Measurements from ENCODE around the gene SLX4IP. TPM values are rescaled to one million over a fixed set of nuclear protein-coding genes. Genes with fewer than 3 reads are reported as not detected.

Gene SLX4IP
- total RNA-seq, 2 donors from 2014 or later: 3.2 to 4.9 TPM

DNA sequence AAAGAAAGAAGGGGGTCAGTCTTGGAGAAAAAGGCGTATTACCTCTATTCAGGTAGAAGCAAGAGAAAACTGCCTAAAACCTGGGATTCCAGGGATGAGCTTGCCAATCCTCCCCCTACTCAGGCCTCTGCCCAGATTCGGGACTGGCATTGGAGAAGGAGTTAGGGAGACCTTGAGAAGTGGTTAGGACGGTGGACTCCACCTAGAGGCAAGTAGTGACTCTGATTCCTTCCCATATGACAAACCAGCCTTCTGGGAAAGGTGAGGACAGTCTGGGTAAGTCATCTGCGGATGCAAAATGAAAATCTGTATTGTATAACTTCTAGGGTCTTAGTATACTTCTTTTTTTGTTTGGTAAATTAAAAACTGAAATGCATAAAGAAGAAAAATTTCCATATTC, 43.8 kb downstream of the SLX4IP start:
- no peak for DNase-seq (ENCODE audit: low spot score)
- no peaks in the 10 kb centered on the region for H3K27me3 Mint-ChIP-seq
- H3K9me3 Mint-ChIP-seq: no peaks in the 10 kb centered on the region
- H3K4me1 Mint-ChIP-seq (ENCODE audit: low read depth in 2 of 2): peaks cover 16 to 19% of the 10 kb centered on the region in 2 donors
- ATAC-seq: no peak
- H3K4me3 Mint-ChIP-seq: no peak overlapping the region
- H3K36me3 Mint-ChIP-seq: no peaks in the 10 kb centered on the region
- H3K27ac Mint-ChIP-seq: no peak overlapping the region

DNA sequence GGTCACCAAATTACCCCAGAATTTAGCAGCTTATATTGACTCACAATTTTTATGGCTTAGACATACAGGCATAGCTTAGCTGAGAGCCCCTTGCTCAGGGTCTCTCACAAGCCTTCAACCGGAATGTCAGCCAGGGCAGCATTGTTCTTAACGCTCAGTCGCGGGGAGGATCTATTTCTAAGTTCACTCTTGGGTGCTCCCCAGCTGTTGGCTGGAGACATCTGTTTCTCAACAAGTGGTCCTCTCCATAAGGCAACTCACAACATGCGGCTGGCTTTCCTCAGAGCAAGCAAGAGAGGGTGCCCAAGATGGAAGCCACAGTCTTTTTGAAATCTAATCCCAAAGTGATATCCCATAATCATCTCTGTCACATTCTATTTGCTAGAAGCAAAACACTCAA, 46.6 kb downstream of the SLX4IP start:
- H3K27ac Mint-ChIP-seq: no peak overlapping the region
- H3K36me3 Mint-ChIP-seq: no peaks in the 10 kb centered on the region
- no peak overlapping the region for H3K4me3 Mint-ChIP-seq
- DNase-seq (ENCODE audit: low spot score) (no peak), ATAC-seq (no peak)
- no peaks in the 10 kb centered on the region for H3K9me3 Mint-ChIP-seq
- no peaks in the 10 kb centered on the region for H3K27me3 Mint-ChIP-seq
- peaks cover 0 to 3% of the 10 kb centered on the region in 2 donors for H3K4me1 Mint-ChIP-seq (ENCODE audit: low read depth in 2 of 2)

DNA sequence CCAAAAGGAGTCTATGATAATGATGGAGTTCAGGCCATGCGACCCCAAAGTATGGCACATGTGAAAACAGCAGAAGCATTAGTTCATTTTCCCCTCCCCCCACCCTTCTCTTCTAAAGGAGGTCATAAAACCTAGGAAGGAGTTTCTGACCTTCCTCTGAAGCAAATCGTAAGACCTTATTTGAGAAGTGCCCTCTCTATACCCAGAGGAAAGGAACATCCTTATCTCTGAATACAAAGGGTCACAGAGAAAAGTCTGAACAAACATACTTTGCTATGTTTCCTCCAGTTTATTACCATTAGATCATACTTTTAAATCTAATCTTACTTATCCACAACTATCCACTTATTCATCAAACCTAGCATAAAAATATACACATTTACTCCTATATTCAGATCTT, 48.6 kb downstream of the SLX4IP start:
- no peak for ATAC-seq
- no peak overlapping the region for H3K27ac Mint-ChIP-seq
- H3K27me3 Mint-ChIP-seq: no peaks in the 10 kb centered on the region

DNA sequence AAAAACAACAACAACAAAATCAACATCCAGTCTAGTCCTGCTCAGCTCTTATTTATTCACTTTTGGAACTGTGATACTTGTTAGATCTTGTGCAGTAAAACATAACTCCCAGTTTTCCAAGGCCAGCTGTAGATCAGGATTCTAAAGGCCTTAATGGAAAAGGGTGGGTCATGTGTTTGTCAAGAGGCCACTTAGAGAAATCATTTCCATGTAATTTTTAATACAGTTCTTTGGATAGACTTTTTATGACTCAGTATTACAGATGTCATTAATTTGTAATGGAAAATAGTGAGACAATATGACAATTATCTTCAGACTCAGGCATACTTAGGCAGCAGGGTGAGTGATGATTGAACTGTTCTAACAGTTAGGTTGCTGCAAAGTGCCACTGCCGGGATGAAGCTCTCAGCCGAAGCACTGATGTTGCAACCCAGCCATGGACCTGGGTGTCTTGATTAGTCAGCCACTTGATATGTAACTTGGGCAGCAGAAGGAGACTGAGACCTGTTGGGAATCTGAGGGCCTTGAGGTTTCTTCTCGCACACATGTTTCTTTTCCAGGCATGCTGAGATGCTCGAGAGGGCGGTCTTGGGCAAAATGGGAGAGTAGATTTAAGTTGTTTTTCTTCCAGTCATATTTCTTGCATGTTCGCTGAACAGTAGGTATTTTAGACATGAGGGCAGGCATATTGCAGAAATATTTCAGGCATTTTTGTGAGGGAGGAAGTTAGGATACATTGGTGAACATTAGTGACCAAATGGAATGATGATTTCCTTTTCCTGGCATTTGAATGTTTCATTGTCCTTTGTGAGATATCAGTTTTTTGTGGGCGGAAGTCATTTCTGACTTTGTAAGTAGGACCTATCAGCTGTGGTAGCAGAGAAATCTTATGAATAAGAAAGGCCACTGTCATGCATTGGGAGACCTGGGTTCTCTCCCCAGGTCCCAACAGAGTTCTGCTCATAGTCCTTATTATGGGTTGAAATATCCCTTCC, 52.3 kb downstream of the SLX4IP start:
- no peaks in the 10 kb centered on the region for H3K27me3 Mint-ChIP-seq
- H3K4me1 Mint-ChIP-seq (ENCODE audit: low read depth in 2 of 2): peaks cover 29 to 33% of the 10 kb centered on the region in 2 donors
- DNase-seq (ENCODE audit: low spot score) (no peak), ATAC-seq (no peak)
- H3K27ac Mint-ChIP-seq: peak overlapping the region in 1 of 2 donors; percentile 22
- H3K9me3 Mint-ChIP-seq: peaks cover 6% of the 10 kb centered on the region
- H3K36me3 Mint-ChIP-seq: no peaks in the 10 kb centered on the region
- no peak overlapping the region for H3K4me3 Mint-ChIP-seq

More for the DNA sequence above, 48.6 kb downstream of the SLX4IP start:
- no peak for DNase-seq (ENCODE audit: low spot score)
- Mint-ChIP-seq H3K36me3 (no peaks in the 10 kb centered on the region), H3K4me3 (no peak overlapping the region), H3K4me1 (ENCODE audit: low read depth in 2 of 2) (peaks cover 0 to 4% of the 10 kb centered on the region in 2 donors), H3K9me3 (no peaks in the 10 kb centered on the region)

DNA sequence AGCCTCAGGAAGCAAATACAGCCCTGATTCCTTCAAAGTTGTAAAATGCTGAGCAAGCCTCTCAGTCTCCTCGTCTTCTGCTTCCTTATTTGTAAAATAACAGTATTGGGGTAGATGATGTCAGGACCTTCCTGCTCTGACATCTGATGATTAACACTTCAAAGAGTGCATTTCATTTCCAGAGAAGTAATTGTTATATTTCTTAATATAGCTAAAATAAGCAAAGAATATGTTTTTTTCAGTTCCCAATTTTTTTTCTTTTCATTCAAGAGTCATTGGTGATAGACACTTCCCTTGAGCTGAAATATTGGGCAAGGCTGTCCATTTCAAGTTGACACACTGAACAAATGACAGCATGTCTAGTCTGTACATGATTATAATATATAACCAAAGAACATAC, 53.4 kb downstream of the SLX4IP start:
- DNase-seq (ENCODE audit: low spot score) (no peak), ATAC-seq (no peak)
- H3K9me3 Mint-ChIP-seq: peaks cover 6% of the 10 kb centered on the region
- H3K27ac Mint-ChIP-seq: no peak overlapping the region
- H3K27me3 Mint-ChIP-seq: no peaks in the 10 kb centered on the region
- H3K4me3 Mint-ChIP-seq: no peak overlapping the region
- no peaks in the 10 kb centered on the region for H3K36me3 Mint-ChIP-seq
- peaks cover 29 to 33% of the 10 kb centered on the region in 2 donors for H3K4me1 Mint-ChIP-seq (ENCODE audit: low read depth in 2 of 2)

DNA sequence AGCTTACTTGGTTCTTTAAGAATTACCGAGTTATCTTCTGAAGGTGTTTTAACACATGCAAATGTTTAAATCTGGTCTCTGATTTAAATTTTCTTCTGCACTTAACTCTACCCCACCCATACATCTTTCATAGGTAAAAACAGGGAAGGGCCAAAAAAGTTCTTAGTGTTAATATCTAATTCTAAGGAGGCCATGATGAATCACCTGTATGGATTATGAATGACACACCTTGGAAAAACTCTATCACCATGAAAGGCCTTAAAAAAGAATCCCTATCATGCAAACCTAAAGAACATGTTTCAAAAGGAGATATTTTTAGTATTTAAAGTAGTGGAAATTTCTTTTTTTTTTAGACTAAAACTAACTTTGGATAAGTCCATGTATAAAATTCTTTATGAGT, 54.7 kb downstream of the SLX4IP start:
- Mint-ChIP-seq H3K9me3 (peaks cover 6% of the 10 kb centered on the region), H3K4me3 (peak overlapping the region; percentile 60), H3K36me3 (no peaks in the 10 kb centered on the region), H3K4me1 (ENCODE audit: low read depth in 2 of 2) (peaks cover 33 to 39% of the 10 kb centered on the region in 2 donors), H3K27ac (peak overlapping the region in 1 of 2 donors; percentile 93), H3K27me3 (no peaks in the 10 kb centered on the region)
- DNase-seq (ENCODE audit: low spot score) (no peak), ATAC-seq (no peak)

DNA sequence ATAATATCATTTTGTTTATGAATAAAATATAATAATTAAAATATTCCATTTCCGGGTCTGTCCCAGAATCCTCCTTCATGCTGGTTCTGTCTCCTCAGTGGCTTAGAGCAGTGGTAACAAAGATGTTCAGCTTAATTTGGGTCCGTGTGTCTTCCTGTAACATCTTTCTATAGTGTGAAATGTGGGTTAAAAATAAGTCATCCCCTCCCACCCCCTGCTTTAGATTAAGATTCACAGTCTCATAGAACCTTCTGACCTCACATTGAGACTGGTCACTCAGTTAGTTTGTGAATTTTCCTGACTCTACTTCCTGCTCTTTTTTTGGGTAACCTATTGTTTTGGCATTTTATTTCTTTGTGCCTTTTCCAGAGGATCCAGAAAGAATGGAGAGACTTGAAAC, 55.2 kb downstream of the SLX4IP start:
- peaks cover 6% of the 10 kb centered on the region for H3K9me3 Mint-ChIP-seq
- ATAC-seq: peak; percentile 44 to 45
- H3K27ac Mint-ChIP-seq: peak overlapping the region; percentile 70 to 93
- DNase-seq (ENCODE audit: low spot score): no peak
- H3K27me3 Mint-ChIP-seq: no peaks in the 10 kb centered on the region
- H3K4me3 Mint-ChIP-seq: peak overlapping the region; percentile 60
- peaks cover 33 to 43% of the 10 kb centered on the region in 2 donors for H3K4me1 Mint-ChIP-seq (ENCODE audit: low read depth in 2 of 2)
- no peaks in the 10 kb centered on the region for H3K36me3 Mint-ChIP-seq

DNA sequence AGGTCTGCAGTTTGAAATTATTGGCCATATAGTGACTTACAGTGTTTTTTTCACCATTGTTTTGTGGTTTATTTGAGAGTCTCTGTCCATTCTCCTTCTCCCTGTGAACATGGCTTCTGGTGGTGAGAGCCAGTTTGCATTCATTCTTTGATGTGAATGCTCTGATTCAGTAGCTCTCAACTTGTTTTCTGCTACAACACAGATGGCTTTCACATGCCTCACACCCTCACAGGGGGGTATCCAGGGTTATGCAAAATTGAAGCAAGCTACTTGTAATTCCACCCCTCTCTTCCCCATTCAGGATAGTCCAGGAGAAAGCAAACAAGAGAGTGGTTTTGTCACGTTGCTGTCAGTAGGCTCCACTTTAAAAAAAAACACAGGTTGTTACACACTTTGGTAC, 55.6 kb downstream of the SLX4IP start:
- Mint-ChIP-seq H3K36me3 (no peaks in the 10 kb centered on the region), H3K4me1 (ENCODE audit: low read depth in 2 of 2) (peaks cover 33 to 47% of the 10 kb centered on the region in 2 donors), H3K9me3 (peaks cover 6% of the 10 kb centered on the region), H3K27me3 (no peaks in the 10 kb centered on the region), H3K27ac (peak overlapping the region; percentile 70 to 93), H3K4me3 (peak overlapping the region; percentile 60)
- ATAC-seq: peak in 1 of 2 donors; percentile 69
- DNase-seq (ENCODE audit: low spot score): no peak

DNA sequence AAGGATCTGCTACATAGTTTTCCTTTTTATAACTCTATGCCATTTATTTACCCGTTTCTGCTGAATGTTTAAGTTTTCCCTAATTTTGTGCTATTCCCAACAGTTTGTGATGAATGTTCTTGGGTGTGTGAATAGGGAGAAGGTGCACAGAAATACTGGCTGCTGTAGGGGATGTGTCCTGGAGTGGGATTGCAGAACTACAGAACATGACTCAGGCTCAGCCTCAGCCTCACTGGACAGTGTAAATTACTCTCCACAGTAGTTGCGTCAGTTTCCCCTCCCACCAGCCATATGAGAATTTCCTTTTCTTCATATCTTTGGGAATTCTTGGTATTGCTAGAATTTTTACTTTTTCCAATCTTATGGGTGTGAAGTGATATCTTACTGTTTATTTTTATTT, 57.0 kb downstream of the SLX4IP start:
- H3K27ac Mint-ChIP-seq: peak overlapping the region; percentile 36 to 67
- no peak for ATAC-seq
- H3K27me3 Mint-ChIP-seq: no peaks in the 10 kb centered on the region
- H3K36me3 Mint-ChIP-seq: no peaks in the 10 kb centered on the region
- peaks cover 43 to 55% of the 10 kb centered on the region in 2 donors for H3K4me1 Mint-ChIP-seq (ENCODE audit: low read depth in 2 of 2)
- peaks cover 6% of the 10 kb centered on the region for H3K9me3 Mint-ChIP-seq
- H3K4me3 Mint-ChIP-seq: no peak overlapping the region
- DNase-seq (ENCODE audit: low spot score): no peak

DNA sequence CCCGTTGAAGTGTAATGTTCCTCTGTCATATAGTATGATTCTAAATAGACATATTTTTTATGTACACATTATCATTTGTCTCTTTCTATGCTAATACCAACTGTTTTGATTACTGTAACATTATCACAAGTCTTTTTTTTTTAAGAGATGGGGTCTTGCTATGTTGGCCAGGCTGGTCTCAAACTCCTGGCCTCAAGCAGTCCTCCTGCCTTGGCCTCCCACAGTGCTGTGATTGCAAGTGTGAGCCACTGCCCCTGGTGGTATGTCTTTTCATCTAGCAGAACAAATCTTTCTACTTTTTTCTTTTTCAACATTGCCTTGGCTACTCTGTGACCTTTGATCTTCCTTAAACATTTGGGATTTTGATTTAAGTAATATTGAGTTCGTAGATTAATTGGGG, 57.7 kb downstream of the SLX4IP start:
- DNase-seq (ENCODE audit: low spot score) (no peak), ATAC-seq (no peak)
- Mint-ChIP-seq H3K4me1 (ENCODE audit: low read depth in 2 of 2) (peaks cover 44 to 55% of the 10 kb centered on the region in 2 donors), H3K27me3 (no peaks in the 10 kb centered on the region), H3K4me3 (no peak overlapping the region), H3K27ac (no peak overlapping the region), H3K36me3 (no peaks in the 10 kb centered on the region), H3K9me3 (peaks cover 6% of the 10 kb centered on the region)

DNA sequence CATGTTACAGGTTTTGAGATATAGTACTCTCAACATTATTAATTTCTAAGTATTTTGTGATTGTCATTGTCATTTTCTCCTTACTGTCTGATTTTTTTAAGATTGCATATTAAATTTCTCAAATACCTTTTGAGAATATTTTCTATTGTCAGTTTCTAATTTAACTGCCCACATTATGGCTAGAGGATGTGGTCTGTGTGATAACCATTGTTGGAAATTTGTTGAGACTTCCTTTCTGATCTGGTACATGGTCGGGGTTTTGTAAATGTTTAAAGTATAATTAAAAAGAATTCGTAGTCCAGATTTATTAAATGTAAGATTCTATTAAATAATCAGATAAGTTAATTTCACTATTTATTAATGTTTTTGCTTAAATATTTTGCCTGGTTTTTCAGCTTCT, 60.1 kb downstream of the SLX4IP start:
- Mint-ChIP-seq H3K27me3 (no peaks in the 10 kb centered on the region), H3K9me3 (peaks cover 6% of the 10 kb centered on the region), H3K4me1 (ENCODE audit: low read depth in 2 of 2) (peaks cover 40 to 50% of the 10 kb centered on the region in 2 donors), H3K36me3 (no peaks in the 10 kb centered on the region), H3K4me3 (peak overlapping the region; percentile 70), H3K27ac (peak overlapping the region; percentile 3 to 79)
- no peak for ATAC-seq
- DNase-seq (ENCODE audit: low spot score): no peak

DNA sequence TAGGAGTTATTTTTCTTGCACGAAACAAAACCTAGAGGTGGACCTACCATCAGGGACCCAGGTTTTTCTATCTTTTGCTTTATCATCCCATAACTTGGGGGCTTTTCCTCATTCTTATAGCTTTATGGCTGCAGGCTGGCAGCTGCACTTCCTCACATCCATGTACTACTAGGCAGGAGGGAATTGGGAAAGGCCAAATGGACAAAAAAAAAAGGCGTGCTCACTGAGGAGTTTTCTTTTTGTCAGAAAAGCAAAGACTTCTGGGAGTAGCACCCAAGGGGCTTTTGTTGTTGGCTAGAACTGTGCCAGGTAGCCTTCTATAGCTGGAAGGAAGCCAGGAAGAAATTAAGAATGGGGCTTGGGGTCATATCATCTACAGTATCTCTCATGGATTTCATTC, 61.4 kb downstream of the SLX4IP start:
- peaks cover 36 to 45% of the 10 kb centered on the region in 2 donors for H3K4me1 Mint-ChIP-seq (ENCODE audit: low read depth in 2 of 2)

DNA sequence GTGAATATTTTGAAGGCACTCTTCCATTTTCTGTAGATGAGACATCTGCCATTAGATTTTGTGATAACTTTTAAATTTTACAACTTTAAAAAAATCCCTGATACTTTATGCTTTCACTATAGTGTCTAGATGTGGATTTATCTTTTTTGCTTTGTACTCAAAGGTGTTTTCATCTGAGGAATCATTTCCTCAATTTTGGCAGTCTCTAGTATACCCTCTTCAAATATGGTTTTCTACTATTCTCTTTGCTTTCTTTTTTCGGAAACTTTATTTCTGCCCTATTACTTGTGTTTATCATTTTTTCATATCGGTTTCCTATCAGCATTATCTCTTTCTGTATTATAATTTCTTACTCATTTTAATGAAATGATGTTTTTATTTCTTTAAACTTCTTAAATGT, 62.2 kb downstream of the SLX4IP start:
- Mint-ChIP-seq H3K4me3 (no peak overlapping the region), H3K27me3 (no peaks in the 10 kb centered on the region), H3K9me3 (no peaks in the 10 kb centered on the region), H3K36me3 (no peaks in the 10 kb centered on the region), H3K27ac (peak overlapping the region in 1 of 2 donors; percentile 64), H3K4me1 (ENCODE audit: low read depth in 2 of 2) (peaks cover 36 to 46% of the 10 kb centered on the region in 2 donors)
- ATAC-seq (no peak), DNase-seq (ENCODE audit: low spot score) (no peak)

More for the DNA sequence above, 61.4 kb downstream of the SLX4IP start:
- peak overlapping the region; percentile 3 to 79 for H3K27ac Mint-ChIP-seq
- no peaks in the 10 kb centered on the region for H3K9me3 Mint-ChIP-seq
- no peaks in the 10 kb centered on the region for H3K36me3 Mint-ChIP-seq
- DNase-seq (ENCODE audit: low spot score) (no peak), ATAC-seq (no peak)
- H3K4me3 Mint-ChIP-seq: peak overlapping the region; percentile 70
- H3K27me3 Mint-ChIP-seq: no peaks in the 10 kb centered on the region

DNA sequence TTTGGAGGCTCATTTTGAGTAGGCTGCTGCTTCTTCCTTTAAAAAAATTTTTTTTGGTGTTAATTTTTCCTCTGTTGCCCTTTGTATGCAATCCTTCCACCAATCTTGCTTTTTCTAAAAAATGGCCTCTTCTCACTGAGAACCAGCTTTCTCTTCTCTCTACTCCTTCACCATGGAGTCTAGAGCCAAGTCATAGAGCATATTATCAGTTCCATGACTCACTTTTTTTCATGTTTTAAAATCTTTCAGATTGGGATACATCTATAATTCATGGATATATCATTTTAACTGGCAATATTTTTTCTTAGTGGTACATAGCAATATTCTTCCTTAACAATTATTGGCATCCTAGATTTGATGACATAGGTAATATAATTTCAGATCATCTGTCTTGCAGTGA, 62.7 kb downstream of the SLX4IP start:
- Mint-ChIP-seq H3K27me3 (no peaks in the 10 kb centered on the region), H3K4me1 (ENCODE audit: low read depth in 2 of 2) (peaks cover 41 to 51% of the 10 kb centered on the region in 2 donors), H3K27ac (peak overlapping the region in 1 of 2 donors; percentile 64), H3K36me3 (no peaks in the 10 kb centered on the region), H3K9me3 (no peaks in the 10 kb centered on the region), H3K4me3 (no peak overlapping the region)
- ATAC-seq (no peak), DNase-seq (ENCODE audit: low spot score) (no peak)
